HG03571 (cell line): ENCODE measurements around the gene ABCA10.
"Not testable (repeated sequence)": the region's sequence is repeated elsewhere in the genome, so short reads cannot be mapped to it uniquely, and the experiment has no call there.

Source experiments
- ATAC-seq: cut with Tn5 transposase; IDR thresholded peaks from one replicate; pipeline ENCODE4 v1.9.1; 2021; ENCODE audit not compliant: unreplicated experiment

The ABCA10 gene

GRCh38 chr17:69228576-69228975 is at the start of gene ABCA10:
ABCA10 (minus strand) TSS chr17:69228824; CDS start chr17:69225358, 3,466 bp downstream.
- ATAC-seq, result no peak

- not testable (repeated sequence) for ATAC-seq
These were observed 47.7 kb upstream of the ABCA10 start for GRCh38 chr17:69276279-69276678.

GRCh38 chr17:69275751-69276150 is 47.1 kb upstream of the ABCA10 start:
- ATAC-seq, result no peak

GRCh38 chr17:69271023-69271422 is 42.4 kb upstream of the ABCA10 start:
- no peak for ATAC-seq

GRCh38 chr17:69269131-69269998 is 40.7 kb upstream of the ABCA10 start:
- no peak for ATAC-seq

GRCh38 chr17:69268543-69269014 is 40.0 kb upstream of the ABCA10 start:
- ATAC-seq, result no peak

GRCh38 chr17:69267219-69267618 is 38.6 kb upstream of the ABCA10 start:
- ATAC-seq, result no peak

GRCh38 chr17:69265873-69266272 is 37.2 kb upstream of the ABCA10 start:
- no peak for ATAC-seq

- ATAC-seq, result no peak
These were observed 25.6 kb upstream of the ABCA10 start for GRCh38 chr17:69254187-69254586.

GRCh38 chr17:69250641-69251040 is 22.0 kb upstream of the ABCA10 start:
- ATAC-seq, result no peak

- ATAC-seq, result peak; percentile 52
These were observed 18.2 kb upstream of the ABCA10 start for GRCh38 chr17:69246726-69247375.

- ATAC-seq, result no peak
These were observed 17.6 kb upstream of the ABCA10 start for GRCh38 chr17:69246202-69246601.

GRCh38 chr17:69245617-69246016 is 17.0 kb upstream of the ABCA10 start:
- ATAC-seq, result no peak

- no peak for ATAC-seq
These were observed 11.3 kb upstream of the ABCA10 start for GRCh38 chr17:69239611-69240600.

GRCh38 chr17:69236946-69237345 is 8.3 kb upstream of the ABCA10 start:
- ATAC-seq, result no peak

GRCh38 chr17:69236464-69236863 is 7.8 kb upstream of the ABCA10 start:
- ATAC-seq, result no peak

- peak; percentile 80 for ATAC-seq
These were observed 6.9 kb upstream of the ABCA10 start for GRCh38 chr17:69235338-69236058.

- ATAC-seq, result no peak
These were observed 4.0 kb upstream of the ABCA10 start for GRCh38 chr17:69232650-69233049.

- ATAC-seq, result no peak
These were observed 2.9 kb upstream of the ABCA10 start for GRCh38 chr17:69231521-69231920.

GRCh38 chr17:69230939-69231338 is 2.3 kb upstream of the ABCA10 start:
- ATAC-seq, result no peak
